ENCODE results near the gene ANKDD1B.
A peak's percentile ranks its signal among the peaks of the same experiment; 100 is the strongest.
"Not testable (repeated sequence)": the region's sequence is repeated elsewhere in the genome, so short reads cannot be mapped to it uniquely, and the experiment has no call there.

Gene ANKDD1B

DNA sequence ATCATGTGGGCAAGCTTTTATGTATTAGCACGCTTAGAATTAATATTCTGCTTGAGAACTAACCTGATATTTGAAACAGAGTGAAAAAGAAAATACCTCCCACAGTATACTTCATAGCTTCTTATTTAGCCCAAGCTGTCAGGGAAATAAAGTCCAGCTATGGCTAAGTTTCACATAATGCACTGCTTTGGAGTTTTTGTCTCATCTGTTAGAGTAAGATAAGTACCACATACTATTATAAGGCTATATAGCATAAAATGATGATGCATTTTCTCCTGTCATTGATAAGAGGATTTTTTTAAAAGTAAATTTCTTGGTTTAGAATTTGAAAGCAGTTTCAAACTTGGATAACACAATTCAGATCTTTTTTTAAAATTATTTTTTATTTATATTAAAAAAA lies 2.4 kb upstream of the ANKDD1B start:
- Histone ChIP-seq H3K27ac (no peak overlapping the region), H3K4me3 (no peak overlapping the region)
- TF ChIP-seq, protein P1, sequence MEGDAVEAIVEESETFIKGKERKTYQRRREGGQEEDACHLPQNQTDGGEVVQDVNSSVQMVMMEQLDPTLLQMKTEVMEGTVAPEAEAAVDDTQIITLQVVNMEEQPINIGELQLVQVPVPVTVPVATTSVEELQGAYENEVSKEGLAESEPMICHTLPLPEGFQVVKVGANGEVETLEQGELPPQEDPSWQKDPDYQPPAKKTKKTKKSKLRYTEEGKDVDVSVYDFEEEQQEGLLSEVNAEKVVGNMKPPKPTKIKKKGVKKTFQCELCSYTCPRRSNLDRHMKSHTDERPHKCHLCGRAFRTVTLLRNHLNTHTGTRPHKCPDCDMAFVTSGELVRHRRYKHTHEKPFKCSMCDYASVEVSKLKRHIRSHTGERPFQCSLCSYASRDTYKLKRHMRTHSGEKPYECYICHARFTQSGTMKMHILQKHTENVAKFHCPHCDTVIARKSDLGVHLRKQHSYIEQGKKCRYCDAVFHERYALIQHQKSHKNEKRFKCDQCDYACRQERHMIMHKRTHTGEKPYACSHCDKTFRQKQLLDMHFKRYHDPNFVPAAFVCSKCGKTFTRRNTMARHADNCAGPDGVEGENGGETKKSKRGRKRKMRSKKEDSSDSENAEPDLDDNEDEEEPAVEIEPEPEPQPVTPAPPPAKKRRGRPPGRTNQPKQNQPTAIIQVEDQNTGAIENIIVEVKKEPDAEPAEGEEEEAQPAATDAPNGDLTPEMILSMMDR (IDR thresholded peaks at IDR 0.05) = no peak
- DNase-seq (ENCODE audit: low spot score) = no peak

DNA sequence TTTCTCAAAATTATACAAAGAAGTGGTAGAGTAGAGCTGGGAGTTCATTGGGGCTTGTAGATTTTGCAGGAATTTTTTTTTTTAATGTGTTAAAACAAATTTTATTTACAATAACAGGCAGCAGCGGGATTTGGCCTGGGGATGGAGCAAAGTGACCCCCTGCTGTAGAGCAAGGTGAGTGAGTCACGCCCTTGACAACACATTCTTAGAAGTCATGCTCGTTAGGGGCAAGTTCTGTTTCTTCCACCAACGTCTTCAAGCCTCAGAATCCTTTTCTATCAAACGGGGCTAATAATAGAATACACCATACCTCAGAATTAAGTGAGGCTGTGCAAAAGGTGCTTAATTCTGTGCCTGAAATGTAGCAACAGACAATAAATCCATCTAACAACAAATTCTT lies 1.1 kb upstream of the ANKDD1B start:
- Histone ChIP-seq H3K4me3 (no peak overlapping the region), H3K27ac (no peak overlapping the region)
- TF ChIP-seq, protein P1 (IDR thresholded peaks at IDR 0.05) = no peak
- no peak for DNase-seq (ENCODE audit: low spot score)

DNA sequence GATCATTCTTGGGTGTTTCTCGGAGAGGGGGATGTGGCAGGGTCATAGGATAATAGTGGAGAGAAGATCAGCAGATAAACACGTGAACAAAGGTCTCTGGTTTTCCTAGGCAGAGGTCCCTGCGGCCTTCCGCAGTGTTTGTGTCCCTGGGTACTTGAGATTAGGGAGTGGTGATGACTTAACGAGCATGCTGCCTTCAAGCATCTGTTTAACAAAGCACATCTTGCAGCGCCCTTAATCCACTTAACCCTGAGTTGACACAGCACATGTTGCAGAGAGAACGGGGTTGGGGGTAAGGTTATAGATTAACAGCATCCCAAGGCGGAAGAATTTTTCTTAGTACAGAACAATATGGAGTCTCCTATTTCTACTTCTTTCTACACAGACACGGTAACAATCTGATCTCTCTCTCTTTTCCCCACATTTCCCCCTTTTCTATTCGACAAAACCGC lies 368 bp upstream of the ANKDD1B start:
- not testable (repeated sequence) for H3K27ac ChIP-seq; DNase-seq (ENCODE audit: low spot score)
- H3K4me3 ChIP-seq = peak overlapping the region; percentile 70

DNA sequence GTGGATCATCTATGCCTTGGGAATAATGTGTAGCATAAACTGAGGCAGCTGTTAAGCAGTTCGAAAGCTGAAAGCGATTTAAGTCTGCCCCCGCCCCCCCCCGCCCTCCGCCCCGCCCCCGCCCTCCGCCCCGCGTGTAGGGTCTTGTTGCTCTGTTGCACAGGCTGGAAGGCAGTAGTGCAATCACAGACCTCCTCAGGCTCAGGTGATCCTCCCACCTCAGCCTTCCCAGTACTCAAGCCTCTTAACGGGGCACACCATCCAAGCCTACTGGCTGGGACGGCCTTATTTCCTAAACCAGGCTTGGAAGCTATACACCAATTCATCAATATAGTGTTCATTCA lies 945 bp downstream of the ANKDD1B start:
- Histone ChIP-seq H3K4me3 (peak overlapping the region; percentile 70), H3K27ac (no peak overlapping the region)
- no peak for DNase-seq (ENCODE audit: low spot score)
- TF ChIP-seq, protein P1 (IDR thresholded peaks at IDR 0.05) = no peak

DNA sequence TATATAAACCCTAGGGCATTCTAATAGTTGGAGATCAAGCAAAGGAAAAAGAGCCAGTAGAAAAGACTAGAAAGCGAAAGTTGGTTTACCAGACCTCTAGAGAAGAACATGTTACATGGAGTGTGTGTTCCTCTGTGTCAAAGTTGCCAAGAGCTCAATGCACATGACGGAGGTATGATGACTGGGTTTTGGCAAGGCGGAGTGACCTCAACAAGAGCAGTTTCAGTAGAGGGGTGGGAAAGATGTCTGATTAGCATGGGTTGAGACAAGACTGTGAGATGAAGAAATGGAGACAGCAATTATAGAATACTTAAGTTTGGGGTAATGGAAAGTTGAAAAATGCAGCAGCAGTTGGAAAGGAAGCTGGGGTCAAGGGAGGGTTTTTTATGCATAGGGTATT lies 1.6 kb downstream of the ANKDD1B start:
- TF ChIP-seq, protein P1 (IDR thresholded peaks at IDR 0.05) = no peak
- Histone ChIP-seq H3K27ac (no peak overlapping the region), H3K4me3 (no peak overlapping the region)
- DNase-seq (ENCODE audit: low spot score) = no peak

DNA sequence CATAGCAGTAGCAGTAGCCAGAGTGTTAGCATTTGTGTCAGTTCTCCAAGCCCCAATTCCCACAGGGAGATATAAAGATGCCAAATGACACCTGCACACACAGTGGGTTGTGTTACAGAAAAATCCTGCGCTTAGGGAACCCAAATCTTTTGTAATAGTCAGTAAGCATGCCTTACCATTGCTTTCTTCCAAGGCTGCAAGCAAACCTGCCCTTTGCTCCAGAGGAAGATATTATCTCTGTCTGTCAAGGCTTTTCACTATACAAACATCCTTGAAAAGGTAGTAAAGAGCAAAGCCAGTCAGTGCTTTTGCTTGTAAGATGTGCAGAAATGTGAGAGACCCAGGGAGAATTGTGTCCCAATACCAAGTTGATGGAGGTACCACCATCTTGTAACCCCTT lies 2.9 kb downstream of the ANKDD1B start:
- Histone ChIP-seq H3K27ac (no peak overlapping the region), H3K4me3 (no peak overlapping the region)
- TF ChIP-seq, protein P1 (IDR thresholded peaks at IDR 0.05) = no peak
- no peak for DNase-seq (ENCODE audit: low spot score)

DNA sequence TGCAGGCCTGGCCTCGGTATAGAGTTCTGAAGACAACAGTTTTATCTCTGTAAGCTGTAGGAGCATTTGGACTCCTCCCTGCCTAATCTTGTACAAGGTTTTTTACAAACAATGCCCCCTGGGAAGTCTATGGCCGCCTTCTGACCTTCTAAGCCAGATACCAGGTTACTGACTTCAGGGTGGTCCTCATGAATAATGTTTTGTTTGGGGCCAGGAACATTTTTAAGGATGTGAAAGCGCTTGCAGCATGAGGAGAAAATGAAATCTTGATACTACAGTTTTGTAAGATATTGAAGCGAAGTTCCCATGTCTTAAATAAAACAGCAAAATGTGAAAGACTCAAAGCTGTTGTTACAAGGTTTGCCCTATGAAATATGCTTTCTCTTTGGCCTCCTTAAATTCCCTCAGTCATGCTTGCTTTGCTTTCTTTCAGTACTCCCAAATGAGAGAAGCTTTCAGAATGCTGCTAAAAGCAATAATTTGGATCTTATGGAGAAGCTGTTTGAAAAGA lies 5.2 kb downstream of the ANKDD1B start:
- no peak overlapping the region for H3K27ac ChIP-seq
- DNase-seq (ENCODE audit: low spot score) = no peak
- TF ChIP-seq, protein P1 (IDR thresholded peaks at IDR 0.05) = no peak

More for the DNA sequence above, 5.2 kb downstream of the ANKDD1B start:
- H3K4me3 ChIP-seq = no peak overlapping the region

Data from coronary artery (tissue), 2 donors.